COLO829 (cell line): ENCODE data around the gene GLRA3.
A peak's percentile ranks its signal among the peaks of the same experiment; 100 is the strongest.
"Not testable (repeated sequence)": the region's sequence is repeated elsewhere in the genome, so short reads cannot be mapped to it uniquely, and the experiment has no call there.

Experiments used
- DNase-seq: peaks from one replicate; pipeline ENCODE4 v3.0.0; 2012; ENCODE audit warnings: low spot score

Gene GLRA3

DNA sequence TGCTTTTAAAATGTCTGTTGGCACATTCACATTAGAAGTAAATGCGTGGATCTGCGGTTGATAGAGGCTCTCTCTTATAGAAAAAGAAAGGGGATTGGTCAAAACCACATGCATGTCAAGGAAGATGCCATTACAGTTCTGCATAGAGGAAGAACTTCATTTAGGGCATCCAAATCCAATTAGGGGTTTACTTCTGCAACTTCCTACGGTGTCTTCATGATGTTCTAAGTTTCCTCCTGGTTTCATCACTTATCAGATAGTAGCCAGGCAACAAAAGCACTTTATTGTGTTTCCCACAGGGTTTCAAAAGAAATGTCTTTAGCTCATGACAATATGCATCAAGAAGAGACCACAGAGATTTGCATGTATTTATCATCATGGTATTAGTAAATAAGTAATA, 170.8 kb downstream of the GLRA3 start:
- no peak for DNase-seq

- no peak for DNase-seq
These were observed 171.6 kb downstream of the GLRA3 start for GRCh38 chr4:174657472-174657871.

- no peak for DNase-seq
These were observed 174.4 kb downstream of the GLRA3 start for GRCh38 chr4:174654634-174655033.

- no peak for DNase-seq
These were observed 178.2 kb downstream of the GLRA3 start for GRCh38 chr4:174650711-174651355.

DNA sequence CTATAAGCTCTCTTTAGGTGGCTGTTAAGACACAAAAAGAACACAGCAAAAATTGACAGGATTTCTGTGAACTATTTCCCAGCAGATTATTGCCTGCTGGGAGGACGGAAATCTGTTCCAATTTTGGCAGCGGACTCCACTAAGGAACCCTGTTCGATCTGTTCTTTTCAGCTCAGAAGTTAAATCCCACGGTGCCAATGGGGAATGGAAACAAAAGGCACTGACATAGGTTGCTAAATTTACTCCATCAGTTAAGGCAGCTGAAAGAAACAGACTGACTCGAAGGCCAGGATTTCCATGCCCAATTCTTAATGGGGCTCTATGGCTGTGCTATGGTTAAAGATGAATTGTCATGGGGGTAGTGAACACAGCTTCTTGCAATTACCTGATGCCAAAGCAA, 180.2 kb downstream of the GLRA3 start:
- no peak for DNase-seq

DNA sequence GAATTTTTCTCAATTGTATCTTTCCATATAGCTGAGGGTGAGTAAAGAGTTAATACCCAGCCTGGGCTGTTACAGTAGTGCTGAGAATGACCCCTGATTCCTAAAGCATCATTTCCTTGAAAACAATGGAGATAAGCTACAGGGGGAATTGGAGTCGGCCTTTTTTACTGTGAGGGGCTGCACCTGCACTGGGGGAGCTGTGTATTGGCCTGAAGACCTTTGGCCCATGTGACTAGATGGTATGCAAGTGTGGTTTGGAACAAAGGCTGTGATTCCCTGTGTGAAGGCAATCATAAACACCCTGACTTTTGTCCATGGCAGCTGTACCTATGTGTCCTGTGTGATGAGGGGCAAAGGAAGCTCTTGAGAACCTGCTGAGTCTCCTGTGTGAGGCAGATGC, 182.7 kb downstream of the GLRA3 start:
- DNase-seq, result no peak

DNA sequence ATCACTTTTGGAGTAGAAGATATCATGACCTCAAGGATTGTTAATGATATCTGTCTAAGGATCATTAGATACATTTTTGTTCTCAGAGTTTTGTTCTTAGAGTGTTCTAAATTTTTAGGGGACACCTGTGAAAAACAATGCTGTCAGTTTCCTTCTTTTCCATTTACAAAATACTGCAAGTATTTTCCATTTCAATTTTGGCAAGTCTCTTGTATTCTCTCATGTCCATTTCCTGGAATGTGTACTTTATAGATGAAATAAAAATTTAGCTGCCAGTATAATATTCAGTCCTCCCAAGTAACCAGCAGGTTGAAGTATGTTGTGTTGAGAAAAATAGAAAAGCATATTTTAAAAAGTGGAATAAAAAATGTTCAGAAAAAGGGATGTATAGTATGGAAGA, 188.9 kb downstream of the GLRA3 start:
- DNase-seq, result no peak

DNA sequence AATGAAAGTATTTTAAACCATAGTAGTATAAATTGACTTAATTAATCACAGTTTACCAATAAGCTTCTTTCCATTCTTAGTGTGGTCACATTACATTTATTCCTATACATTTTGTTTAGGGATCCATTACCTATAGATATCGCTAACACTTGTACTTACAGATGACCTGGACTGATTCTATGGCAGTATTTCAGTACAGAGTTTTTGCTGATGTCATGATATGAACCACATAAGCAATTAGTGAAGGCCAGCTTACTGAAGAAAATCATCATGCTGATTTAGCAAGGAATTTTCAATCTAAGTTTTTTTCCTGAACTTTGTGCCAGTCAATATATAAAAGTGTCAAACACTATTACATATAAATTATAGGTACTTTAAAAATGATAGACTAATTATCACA, 193.3 kb downstream of the GLRA3 start:
- DNase-seq, result no peak

DNA sequence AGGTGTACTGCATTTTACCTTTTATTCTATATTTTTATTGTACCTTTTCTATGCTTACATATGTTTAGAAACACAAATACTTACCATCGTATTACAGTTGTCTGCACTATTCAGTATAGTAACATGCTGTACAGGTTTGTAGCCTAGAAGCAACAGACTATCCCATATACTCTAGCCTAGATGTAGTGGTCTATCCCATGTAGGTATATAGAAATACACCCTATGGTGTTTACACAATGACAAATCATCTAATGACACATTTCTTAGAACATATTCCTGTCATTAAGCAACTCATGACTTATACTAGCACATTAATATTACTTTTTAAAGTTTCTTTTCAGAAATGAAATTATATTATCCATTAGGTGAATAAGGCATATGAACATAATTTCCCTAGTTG, 195.6 kb downstream of the GLRA3 start:
- DNase-seq, result no peak

- DNase-seq, result peak; percentile 48
These were observed 196.9 kb downstream of the GLRA3 start for GRCh38 chr4:174631901-174632758.

- DNase-seq, result not testable (repeated sequence)
These were observed 199.1 kb downstream of the GLRA3 start for GRCh38 chr4:174629907-174630450.

GRCh38 chr4:174629265-174629664, 199.8 kb downstream of the GLRA3 start:
- no peak for DNase-seq

- DNase-seq, result no peak
These were observed 200.9 kb downstream of the GLRA3 start for GRCh38 chr4:174628191-174628590.

- DNase-seq, result no peak
These were observed 201.6 kb downstream of the GLRA3 start for GRCh38 chr4:174627473-174627872.

GRCh38 chr4:174626342-174627008, 202.6 kb downstream of the GLRA3 start:
- DNase-seq, result no peak

GRCh38 chr4:174616661-174617060, 212.4 kb downstream of the GLRA3 start:
- DNase-seq, result no peak

GRCh38 chr4:174613979-174614378, 215.1 kb downstream of the GLRA3 start:
- DNase-seq, result no peak

GRCh38 chr4:174611792-174612191, 217.3 kb downstream of the GLRA3 start:
- no peak for DNase-seq

DNA sequence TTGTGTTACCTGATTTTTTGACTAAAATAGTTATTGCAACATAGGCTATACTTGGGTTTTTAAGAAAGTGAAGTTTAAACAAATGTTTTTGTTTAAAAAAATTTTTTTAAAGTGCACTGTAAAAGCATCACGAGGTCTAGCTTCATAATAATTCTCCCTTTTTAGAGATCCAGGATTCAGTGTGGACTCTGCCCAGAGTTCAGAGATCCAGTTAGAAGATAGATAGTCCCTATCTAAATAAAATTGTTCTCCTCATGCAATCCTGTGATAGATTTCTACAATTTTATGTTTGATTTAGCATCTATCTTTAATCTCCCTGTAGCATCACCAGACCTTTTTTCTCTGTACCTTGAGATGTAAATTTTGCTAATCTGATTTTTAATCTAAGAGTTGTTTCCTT, 221.3 kb downstream of the GLRA3 start:
- no peak for DNase-seq

DNA sequence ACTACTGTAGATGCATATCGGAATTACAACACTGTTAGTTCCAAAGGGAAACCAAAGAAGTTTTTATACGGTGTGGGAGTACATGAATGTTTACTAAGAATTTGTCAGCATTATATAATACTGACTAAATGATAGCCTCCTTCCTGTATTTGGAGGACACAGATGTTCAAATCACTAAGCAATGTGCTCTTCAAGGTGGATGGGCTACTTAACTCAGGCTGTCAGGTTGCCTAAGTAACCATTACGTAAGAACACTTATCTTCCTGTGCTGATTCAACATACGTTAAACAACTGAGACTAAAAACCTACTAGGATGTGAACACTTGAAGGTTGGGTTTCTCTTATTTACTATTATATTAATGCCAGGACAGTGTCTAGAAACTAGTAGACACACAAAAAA, 224.8 kb downstream of the GLRA3 start:
- DNase-seq, result no peak

- DNase-seq, result no peak
These were observed 228.7 kb downstream of the GLRA3 start for GRCh38 chr4:174600391-174600790.

- DNase-seq, result no peak
These were observed 230.2 kb downstream of the GLRA3 start for GRCh38 chr4:174598800-174599199.

- no peak for DNase-seq
These were observed 232.5 kb downstream of the GLRA3 start for GRCh38 chr4:174596513-174596912.
